Measurements from ENCODE around the gene PLSCR1. TPM values are rescaled to one million over a fixed set of nuclear protein-coding genes. Genes with fewer than 3 reads are reported as not detected.

Gene PLSCR1
- total RNA-seq, 4 donors from 2014 or later = 40.7 to 221 (median 58.2) TPM

DNA sequence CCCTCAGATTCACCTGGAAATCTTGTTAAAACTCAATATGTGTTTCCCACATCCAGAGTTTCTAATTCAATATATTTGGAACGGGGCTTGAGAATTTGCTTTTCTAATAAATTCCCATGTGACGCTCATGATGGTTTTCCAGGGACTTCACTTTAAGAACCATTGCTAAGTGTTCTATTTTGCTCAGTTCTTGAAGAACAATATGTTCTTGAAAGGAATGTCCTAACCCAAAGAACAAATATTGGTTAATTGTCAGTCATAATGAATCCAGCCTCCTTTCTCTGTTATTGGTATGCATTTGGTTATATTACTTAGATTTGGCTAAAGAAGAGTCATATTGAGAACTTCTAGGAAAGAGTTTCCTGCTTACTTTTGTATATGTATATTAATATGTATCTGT is 70.7 kb downstream of the PLSCR1 start:
- no peak for TF ChIP-seq EP300 (IDR thresholded peaks at IDR 0.05)
- TF ChIP-seq, protein P1, sequence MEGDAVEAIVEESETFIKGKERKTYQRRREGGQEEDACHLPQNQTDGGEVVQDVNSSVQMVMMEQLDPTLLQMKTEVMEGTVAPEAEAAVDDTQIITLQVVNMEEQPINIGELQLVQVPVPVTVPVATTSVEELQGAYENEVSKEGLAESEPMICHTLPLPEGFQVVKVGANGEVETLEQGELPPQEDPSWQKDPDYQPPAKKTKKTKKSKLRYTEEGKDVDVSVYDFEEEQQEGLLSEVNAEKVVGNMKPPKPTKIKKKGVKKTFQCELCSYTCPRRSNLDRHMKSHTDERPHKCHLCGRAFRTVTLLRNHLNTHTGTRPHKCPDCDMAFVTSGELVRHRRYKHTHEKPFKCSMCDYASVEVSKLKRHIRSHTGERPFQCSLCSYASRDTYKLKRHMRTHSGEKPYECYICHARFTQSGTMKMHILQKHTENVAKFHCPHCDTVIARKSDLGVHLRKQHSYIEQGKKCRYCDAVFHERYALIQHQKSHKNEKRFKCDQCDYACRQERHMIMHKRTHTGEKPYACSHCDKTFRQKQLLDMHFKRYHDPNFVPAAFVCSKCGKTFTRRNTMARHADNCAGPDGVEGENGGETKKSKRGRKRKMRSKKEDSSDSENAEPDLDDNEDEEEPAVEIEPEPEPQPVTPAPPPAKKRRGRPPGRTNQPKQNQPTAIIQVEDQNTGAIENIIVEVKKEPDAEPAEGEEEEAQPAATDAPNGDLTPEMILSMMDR (IDR thresholded peaks at IDR 0.05) = no peak
- no peak for TF ChIP-seq POLR2A (IDR thresholded peaks at IDR 0.05; ENCODE audit: low read depth)
- TF ChIP-seq POLR2AphosphoS5 (IDR thresholded peaks at IDR 0.05) = no peak
- Histone ChIP-seq H3K4me3 (no peak overlapping the region), H3K27ac (replicated peaks in 1 of 4) (no peak overlapping the region), H3K36me3 (no peaks in the 10 kb centered on the region), H3K4me1 (peaks cover 0 to 17% (median 11%) of the 10 kb centered on the region in 4 donors), H3K9me3 (no peaks in the 10 kb centered on the region), H3K27me3 (no peaks in the 10 kb centered on the region)
- no peak for DNase-seq (ENCODE audit: extremely low spot score)
- intact Hi-C loops (cut with DNase I) = no loop called here
- 92% methylated on average over 2 of the region's 2 CpGs for WGBS

DNA sequence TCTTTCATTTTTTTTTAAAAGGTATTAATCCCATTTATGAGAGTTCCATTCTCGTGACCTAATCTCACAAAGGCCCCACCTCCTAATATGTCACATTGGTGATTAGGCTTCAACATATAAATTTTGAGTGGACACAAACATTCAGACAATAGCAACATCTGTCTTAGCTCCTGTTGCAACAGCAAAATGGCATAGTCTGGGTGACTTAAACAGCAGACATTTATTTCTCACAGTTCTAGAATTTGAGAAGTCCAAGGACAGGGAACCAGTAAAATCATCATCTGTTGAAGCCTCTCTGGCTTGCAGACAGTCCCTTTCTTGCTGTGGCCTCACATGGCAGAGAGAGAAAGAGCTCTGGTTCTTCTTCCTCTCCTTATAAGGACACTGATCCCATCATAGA is 71.8 kb downstream of the PLSCR1 start:
- no peak overlapping the region for H3K27ac ChIP-seq (replicated peaks in 1 of 4)
- WGBS = 86% methylated on average over 1 of the region's 1 CpG
- intact Hi-C loops (cut with DNase I) = no loop called here

DNA sequence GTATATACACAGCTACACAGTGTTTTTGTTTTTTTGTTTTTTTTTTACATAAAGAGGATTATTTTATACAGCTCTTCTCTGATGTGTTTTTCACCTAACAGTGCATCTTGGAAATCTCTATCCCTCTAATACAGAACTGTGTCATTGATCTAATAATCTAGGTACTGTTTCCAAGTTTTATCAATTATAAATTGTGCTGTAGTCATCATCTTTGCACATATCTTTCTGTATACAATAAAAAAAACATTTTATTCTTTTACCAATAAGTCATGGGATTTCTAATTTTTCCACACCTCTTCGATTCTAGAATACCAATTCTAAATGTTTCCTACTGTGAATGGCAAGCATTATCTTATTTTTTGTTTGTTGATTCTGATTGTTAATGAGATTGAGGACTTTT is 73.4 kb downstream of the PLSCR1 start:
- intact Hi-C loops (cut with DNase I) = no loop called here
- Histone ChIP-seq H3K36me3 (no peaks in the 10 kb centered on the region), H3K9me3 (no peaks in the 10 kb centered on the region), H3K27me3 (no peaks in the 10 kb centered on the region), H3K4me1 (peaks cover 0 to 17% (median 11%) of the 10 kb centered on the region in 4 donors), H3K4me3 (no peak overlapping the region), H3K27ac (replicated peaks in 1 of 4) (no peak overlapping the region)
- DNase-seq (ENCODE audit: extremely low spot score) = no peak
- 90% methylated on average over 1 of the region's 1 CpG for WGBS
- TF ChIP-seq, protein P1 (IDR thresholded peaks at IDR 0.05) = no peak
- TF ChIP-seq POLR2A (IDR thresholded peaks at IDR 0.05; ENCODE audit: low read depth) = no peak

More for the DNA sequence above, 71.8 kb downstream of the PLSCR1 start:
- no peak for TF ChIP-seq POLR2AphosphoS5 (IDR thresholded peaks at IDR 0.05)
- TF ChIP-seq POLR2A (IDR thresholded peaks at IDR 0.05; ENCODE audit: low read depth) = no peak
- no peak for TF ChIP-seq EP300 (IDR thresholded peaks at IDR 0.05)
- TF ChIP-seq, protein P1 (IDR thresholded peaks at IDR 0.05) = no peak
- Histone ChIP-seq H3K27me3 (no peaks in the 10 kb centered on the region), H3K36me3 (no peaks in the 10 kb centered on the region), H3K9me3 (no peaks in the 10 kb centered on the region), H3K4me1 (peaks cover 0 to 17% (median 11%) of the 10 kb centered on the region in 4 donors), H3K4me3 (no peak overlapping the region)
- DNase-seq (ENCODE audit: extremely low spot score) = no peak

DNA sequence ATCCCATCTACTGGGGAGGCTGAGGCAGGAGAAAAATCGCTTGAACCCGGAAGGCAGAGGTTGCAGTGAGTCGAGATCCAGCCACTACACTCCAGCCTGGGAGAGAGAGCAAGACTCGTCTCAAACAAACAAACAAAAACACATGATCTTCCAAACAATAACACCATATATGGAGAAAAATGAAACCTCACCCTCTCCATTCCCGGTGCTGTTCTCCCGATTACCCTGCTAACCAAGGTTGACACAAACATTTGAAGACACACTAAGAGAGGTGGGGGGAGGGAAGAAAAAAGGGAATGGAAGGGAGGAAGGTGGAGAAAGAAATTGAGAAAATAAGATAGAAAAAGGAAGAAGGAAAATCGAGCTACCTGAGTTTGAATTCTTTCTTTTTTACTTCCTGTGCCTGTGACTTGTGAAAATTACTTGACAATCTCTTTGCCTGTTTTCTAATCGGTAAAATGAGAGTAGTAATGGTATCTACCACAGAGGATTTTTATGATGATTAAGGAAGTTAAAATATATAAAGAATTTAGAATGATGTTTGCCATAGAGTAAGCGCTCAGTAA is 73.9 kb downstream of the PLSCR1 start:
- peaks cover 0 to 17% (median 11%) of the 10 kb centered on the region in 4 donors for H3K4me1 ChIP-seq

More for the DNA sequence above, 73.9 kb downstream of the PLSCR1 start:
- intact Hi-C loops (cut with DNase I) = no loop called here
- Histone ChIP-seq H3K27me3 (no peaks in the 10 kb centered on the region), H3K4me3 (no peak overlapping the region), H3K27ac (replicated peaks in 1 of 4) (no peak overlapping the region), H3K36me3 (no peaks in the 10 kb centered on the region), H3K9me3 (no peaks in the 10 kb centered on the region)
- WGBS = 89% methylated on average over 9 of the region's 9 CpGs
- TF ChIP-seq EP300 (IDR thresholded peaks at IDR 0.05) (no peak), POLR2AphosphoS5 (IDR thresholded peaks at IDR 0.05) (no peak), POLR2A (IDR thresholded peaks at IDR 0.05; ENCODE audit: low read depth) (no peak)
- TF ChIP-seq, protein P1 (IDR thresholded peaks at IDR 0.05) = no peak
- DNase-seq (ENCODE audit: extremely low spot score) = no peak
